ENCODE measurements around the gene ANKS4B.

The ANKS4B gene

GRCh38 chr16:21233521-21234150 lies at the start of gene ANKS4B:
Gene ANKS4B (plus strand): TSS chr16:21233699. CDS start chr16:21233738, 39 bp downstream.
- Histone ChIP-seq H3K27me3 (ENCODE audit: insufficient read depth, poor library complexity, severe bottlenecking) (peaks cover 16% of the 10 kb centered on the region), H3K4me3 (ENCODE audit: severe bottlenecking) (no peak within 1 kb of the TSS), H3K9me3 (ENCODE audit: severe bottlenecking) (no peaks in the 10 kb centered on the region), H3K36me3 (ENCODE audit: low read depth) (no peaks in the 10 kb centered on the region), H3K27ac (ENCODE audit: poor library complexity, severe bottlenecking) (no peak within 1 kb of the TSS), H3K4me1 (ENCODE audit: insufficient read depth, poor library complexity, severe bottlenecking) (no peaks in the 10 kb centered on the region)
- no peak for TF ChIP-seq CTCF (IDR thresholded peaks at IDR 0.05; ENCODE audit: poor library complexity, severe bottlenecking)
- DNase-seq (ENCODE audit: low spot score) (no peak), ATAC-seq (ENCODE audit: low read depth) (no peak)

GRCh38 chr16:21183995-21184394 lies 49.5 kb upstream of the ANKS4B start:
- ATAC-seq (ENCODE audit: low read depth): no peak
- peaks cover 8% of the 10 kb centered on the region for H3K4me1 ChIP-seq (ENCODE audit: insufficient read depth, poor library complexity, severe bottlenecking)
- H3K27me3 ChIP-seq (ENCODE audit: insufficient read depth, poor library complexity, severe bottlenecking): no peaks in the 10 kb centered on the region
- H3K36me3 ChIP-seq (ENCODE audit: low read depth): peaks cover 24% of the 10 kb centered on the region
- H3K9me3 ChIP-seq (ENCODE audit: severe bottlenecking): no peaks in the 10 kb centered on the region
- DNase-seq (ENCODE audit: low spot score): no peak
- no peak for TF ChIP-seq CTCF (IDR thresholded peaks at IDR 0.05; ENCODE audit: poor library complexity, severe bottlenecking)
- H3K4me3 ChIP-seq (ENCODE audit: severe bottlenecking): no peak overlapping the region
- no peak overlapping the region for H3K27ac ChIP-seq (ENCODE audit: poor library complexity, severe bottlenecking)

GRCh38 chr16:21184834-21185233 lies 48.7 kb upstream of the ANKS4B start:
- H3K9me3 ChIP-seq (ENCODE audit: severe bottlenecking): no peaks in the 10 kb centered on the region
- peaks cover 8% of the 10 kb centered on the region for H3K4me1 ChIP-seq (ENCODE audit: insufficient read depth, poor library complexity, severe bottlenecking)
- no peak overlapping the region for H3K27ac ChIP-seq (ENCODE audit: poor library complexity, severe bottlenecking)
- ATAC-seq (ENCODE audit: low read depth): no peak
- DNase-seq (ENCODE audit: low spot score): no peak
- H3K4me3 ChIP-seq (ENCODE audit: severe bottlenecking): no peak overlapping the region
- no peaks in the 10 kb centered on the region for H3K27me3 ChIP-seq (ENCODE audit: insufficient read depth, poor library complexity, severe bottlenecking)
- TF ChIP-seq CTCF (IDR thresholded peaks at IDR 0.05; ENCODE audit: poor library complexity, severe bottlenecking): no peak
- H3K36me3 ChIP-seq (ENCODE audit: low read depth): peaks cover 15% of the 10 kb centered on the region

GRCh38 chr16:21185659-21186325 lies 47.7 kb upstream of the ANKS4B start:
- no peak for TF ChIP-seq CTCF (IDR thresholded peaks at IDR 0.05; ENCODE audit: poor library complexity, severe bottlenecking)
- ATAC-seq (ENCODE audit: low read depth) (no peak), DNase-seq (ENCODE audit: low spot score) (no peak)
- Histone ChIP-seq H3K4me1 (ENCODE audit: insufficient read depth, poor library complexity, severe bottlenecking) (peaks cover 8% of the 10 kb centered on the region), H3K27ac (ENCODE audit: poor library complexity, severe bottlenecking) (no peak overlapping the region), H3K36me3 (ENCODE audit: low read depth) (peaks cover 10% of the 10 kb centered on the region), H3K4me3 (ENCODE audit: severe bottlenecking) (no peak overlapping the region), H3K27me3 (ENCODE audit: insufficient read depth, poor library complexity, severe bottlenecking) (no peaks in the 10 kb centered on the region), H3K9me3 (ENCODE audit: severe bottlenecking) (no peaks in the 10 kb centered on the region)

- Histone ChIP-seq H3K9me3 (ENCODE audit: severe bottlenecking) (no peaks in the 10 kb centered on the region), H3K36me3 (ENCODE audit: low read depth) (peaks cover 4% of the 10 kb centered on the region; the same call in 1 of the 2 replicates), H3K4me1 (ENCODE audit: insufficient read depth, poor library complexity, severe bottlenecking) (peaks cover 8% of the 10 kb centered on the region), H3K4me3 (ENCODE audit: severe bottlenecking) (no peak overlapping the region), H3K27me3 (ENCODE audit: insufficient read depth, poor library complexity, severe bottlenecking) (no peaks in the 10 kb centered on the region), H3K27ac (ENCODE audit: poor library complexity, severe bottlenecking) (no peak overlapping the region)
- DNase-seq (ENCODE audit: low spot score) (no peak), ATAC-seq (ENCODE audit: low read depth) (no peak)
- TF ChIP-seq CTCF (IDR thresholded peaks at IDR 0.05; ENCODE audit: poor library complexity, severe bottlenecking): no peak
Measured at GRCh38 chr16:21186326-21186691, 47.2 kb upstream of the ANKS4B start.

Measured in RWPE2 (cell line).